Activated naive CD4-positive, alpha-beta T cell treated with anti-CD3 and anti-CD28 coated beads, Interleukin-2, amount 50 U/mL, for 24 hours (primary cell): Measurements from ENCODE around the gene MEPE.

Source experiments
- H3K27ac Mint-ChIP-seq: one replicate; pipeline ENCODE4 v1.8.0; 2021; ENCODE audit warnings: mild to moderate bottlenecking, mixed read lengths
- H3K27me3 Mint-ChIP-seq: one replicate; pipeline ENCODE4 v1.8.0; 2021; ENCODE audit warnings: mixed read lengths
- H3K36me3 Mint-ChIP-seq: one replicate; pipeline ENCODE4 v1.8.0; 2021; ENCODE audit warnings: mixed read lengths
- H3K4me1 Mint-ChIP-seq: one replicate; pipeline ENCODE4 v1.8.0; 2021; ENCODE audit warnings: mixed read lengths
- H3K4me3 Mint-ChIP-seq: one replicate; pipeline ENCODE4 v1.8.0; 2021; ENCODE audit warnings: mild to moderate bottlenecking, mixed read lengths
- H3K9me3 Mint-ChIP-seq: one replicate; pipeline ENCODE4 v1.8.0; 2021; ENCODE audit warnings: mixed read lengths

Gene MEPE

DNA sequence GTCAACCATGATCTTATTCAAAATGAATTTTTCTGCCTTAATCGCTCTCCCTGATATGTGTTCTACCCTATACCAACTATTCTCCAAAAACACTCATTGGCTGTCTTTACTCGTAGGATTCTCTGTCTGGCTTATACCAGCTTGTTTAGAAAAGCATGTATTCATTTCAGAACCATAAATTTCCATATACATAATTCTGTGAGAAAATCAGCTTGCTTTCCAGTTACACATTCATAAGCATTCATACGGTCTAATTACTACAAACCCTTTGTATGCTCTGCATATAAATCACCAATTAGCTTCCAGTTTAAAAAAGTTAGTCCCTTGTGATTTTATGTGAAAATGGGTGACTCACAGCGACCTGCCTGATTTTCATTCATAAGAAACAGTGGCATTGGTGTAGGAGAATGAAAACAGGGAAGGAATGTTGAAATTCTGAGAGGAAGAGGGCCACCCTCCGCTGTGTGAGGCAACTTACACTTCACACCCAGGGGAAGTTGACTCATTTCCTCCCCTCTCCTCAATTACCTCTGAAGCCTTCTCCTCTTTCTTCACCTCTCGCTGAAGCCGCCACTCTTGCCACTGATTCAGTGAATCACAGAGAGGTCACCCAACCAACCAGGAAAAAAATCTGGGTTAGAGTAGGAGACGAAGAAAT lies 63.3 kb downstream of the MEPE start:
- Mint-ChIP-seq H3K36me3 (no peaks in the 10 kb centered on the region), H3K27ac (peak overlapping the region; percentile 38), H3K4me1 (no peaks in the 10 kb centered on the region), H3K27me3 (peaks cover 5% of the 10 kb centered on the region), H3K9me3 (peaks cover 8% of the 10 kb centered on the region), H3K4me3 (no peak overlapping the region)
